Natural killer cell (primary cell): ENCODE measurements around the gene CCDC97. TPM values are rescaled to one million over a fixed set of nuclear protein-coding genes. Genes with fewer than 3 reads are reported as not detected.

ENCODE experiments used
- ATAC-seq, 3 donors: fragments of 150-1000 bp in 2 of 3; fragments of 200-7000 bp in 1 of 3; cut with Tn5 transposase; 1 replicate in 1 of 3; 2 replicates in 2 of 3; pipeline ENCODE4 v1.10.0; 2021; ENCODE audit warnings: mild to moderate bottlenecking in 2 of 3, moderate library complexity in 2 of 3
- DNase-seq, 2 donors: peaks; one replicate each; pipeline versions ENCODE4 v3.0.0 to v3.0.0-alpha.2; 2013 to 2021; ENCODE audit warnings: mixed read lengths in 1 of 2
- H3K27ac ChIP-seq: one replicate; pipeline ENCODE4 v1.5.1; 2013; ENCODE audit warnings: mild to moderate bottlenecking, low read length
- H3K27me3 ChIP-seq: one replicate; pipeline ENCODE4 v1.6.1; 2013; ENCODE audit warnings: low read length; ENCODE audit not compliant: control insufficient read depth, insufficient read depth
- H3K36me3 ChIP-seq: one replicate; pipeline ENCODE4 v1.6.1; 2013; ENCODE audit warnings: low read length; ENCODE audit not compliant: control insufficient read depth, insufficient read depth
- H3K4me1 ChIP-seq: one replicate; pipeline ENCODE4 v1.6.1; 2013; ENCODE audit warnings: low read length; ENCODE audit not compliant: control insufficient read depth, insufficient read depth
- H3K4me3 ChIP-seq: one replicate; pipeline ENCODE4 v1.5.1; 2013; ENCODE audit warnings: low read length
- H3K9me3 ChIP-seq: one replicate; pipeline ENCODE4 v1.6.1; 2013; ENCODE audit warnings: low read length; ENCODE audit not compliant: control insufficient read depth, insufficient read depth
- H3K27ac Mint-ChIP-seq, 2 donors: one replicate each; pipeline ENCODE4 v1.8.0; 2022; ENCODE audit warnings: mild to moderate bottlenecking in 2 of 2, mixed read lengths in 2 of 2, moderate library complexity in 1 of 2
- H3K27me3 Mint-ChIP-seq, 2 donors: one replicate each; pipeline ENCODE4 v1.8.0; 2022; ENCODE audit warnings: low read depth in 2 of 2, mixed read lengths in 2 of 2
- H3K36me3 Mint-ChIP-seq: one replicate; pipeline ENCODE4 v1.8.0; 2022; ENCODE audit warnings: mixed read lengths
- H3K4me1 Mint-ChIP-seq, 2 donors: one replicate each; pipeline ENCODE4 v1.8.0; 2022; ENCODE audit warnings: mixed read lengths in 2 of 2
- H3K4me3 Mint-ChIP-seq: one replicate; pipeline ENCODE4 v1.8.0; 2022; ENCODE audit warnings: mild to moderate bottlenecking, moderate library complexity, mixed read lengths
- H3K9me3 Mint-ChIP-seq, 2 donors: one replicate each; pipeline ENCODE4 v1.8.0; 2022; ENCODE audit warnings: mixed read lengths in 2 of 2
- WGBS: methylation state at CpG from one replicate; pipeline ENCODE4 v1.1.7; 2013; ENCODE audit warnings: missing lambda C conversion rate; ENCODE audit not compliant: insufficient coverage; 5-methylcytosine and 5-hydroxymethylcytosine counted together
- intact Hi-C: fragments of 100-400 bp; cut with micrococcal nuclease; formaldehyde crosslinking; loops from one replicate; pipeline ENCODE4 v1.14.2; 2022
- total RNA-seq, 4 donors: library from RNA; stranded (reverse); fragments of 120-200 nt in 1 of 4; gene quantifications; one replicate each; pipeline versions ENCODE4 v1.2.3 to v1.2.4, GENCODE V29; 2013 to 2022
- TF ChIP-seq, protein P1 (sequence below): fragments of 200-600 bp; IDR thresholded peaks from one replicate; pipeline ENCODE4 v1.8.0; 2022; ENCODE audit warnings: antibody characterized with exemption

CCDC97 gene
- total RNA-seq, 3 donors from 2014 or later (not counting 1 experiment from before 2014, with no cell fraction given): 41.1 to 44.3 (median 44.0) TPM

GRCh38 chr19:41274802-41275201 is 35.2 kb upstream of the CCDC97 start:
- Mint-ChIP-seq H3K36me3 (peaks cover 35% of the 10 kb centered on the region), H3K4me1 (peaks cover 0 to 5% of the 10 kb centered on the region in 2 donors)
- 97% methylated on average over 4 of the region's 5 CpGs for WGBS

GRCh38 chr19:41276231-41276630 is 33.7 kb upstream of the CCDC97 start:
- intact Hi-C loops: no loop called here
- no peaks in the 10 kb centered on the region for H3K9me3 ChIP-seq
- H3K4me3 ChIP-seq: no peak overlapping the region
- H3K4me1 ChIP-seq: no peaks in the 10 kb centered on the region
- H3K27ac ChIP-seq: no peak overlapping the region
- DNase-seq: no peak
- H3K27ac Mint-ChIP-seq: peak overlapping the region in 1 of 2 donors; percentile 1
- no peaks in the 10 kb centered on the region for H3K27me3 ChIP-seq
- no peak for ATAC-seq
- H3K36me3 Mint-ChIP-seq: peaks cover 45% of the 10 kb centered on the region
- H3K27me3 Mint-ChIP-seq: no peaks in the 10 kb centered on the region
- 90% methylated on average over 3 of the region's 3 CpGs for WGBS
- H3K9me3 Mint-ChIP-seq: no peaks in the 10 kb centered on the region
- TF ChIP-seq, protein P1, sequence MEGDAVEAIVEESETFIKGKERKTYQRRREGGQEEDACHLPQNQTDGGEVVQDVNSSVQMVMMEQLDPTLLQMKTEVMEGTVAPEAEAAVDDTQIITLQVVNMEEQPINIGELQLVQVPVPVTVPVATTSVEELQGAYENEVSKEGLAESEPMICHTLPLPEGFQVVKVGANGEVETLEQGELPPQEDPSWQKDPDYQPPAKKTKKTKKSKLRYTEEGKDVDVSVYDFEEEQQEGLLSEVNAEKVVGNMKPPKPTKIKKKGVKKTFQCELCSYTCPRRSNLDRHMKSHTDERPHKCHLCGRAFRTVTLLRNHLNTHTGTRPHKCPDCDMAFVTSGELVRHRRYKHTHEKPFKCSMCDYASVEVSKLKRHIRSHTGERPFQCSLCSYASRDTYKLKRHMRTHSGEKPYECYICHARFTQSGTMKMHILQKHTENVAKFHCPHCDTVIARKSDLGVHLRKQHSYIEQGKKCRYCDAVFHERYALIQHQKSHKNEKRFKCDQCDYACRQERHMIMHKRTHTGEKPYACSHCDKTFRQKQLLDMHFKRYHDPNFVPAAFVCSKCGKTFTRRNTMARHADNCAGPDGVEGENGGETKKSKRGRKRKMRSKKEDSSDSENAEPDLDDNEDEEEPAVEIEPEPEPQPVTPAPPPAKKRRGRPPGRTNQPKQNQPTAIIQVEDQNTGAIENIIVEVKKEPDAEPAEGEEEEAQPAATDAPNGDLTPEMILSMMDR: no peak
- peaks cover 0 to 5% of the 10 kb centered on the region in 2 donors for H3K4me1 Mint-ChIP-seq
- peaks cover 94% of the 10 kb centered on the region for H3K36me3 ChIP-seq
- no peak overlapping the region for H3K4me3 Mint-ChIP-seq

More at GRCh38 chr19:41274802-41275201, 35.2 kb upstream of the CCDC97 start:
- intact Hi-C loops: no loop called here
- Mint-ChIP-seq H3K27me3 (no peaks in the 10 kb centered on the region), H3K27ac (peak overlapping the region; percentile 29 to 67), H3K9me3 (no peaks in the 10 kb centered on the region), H3K4me3 (no peak overlapping the region)
- Histone ChIP-seq H3K36me3 (peaks cover 91% of the 10 kb centered on the region), H3K27me3 (no peaks in the 10 kb centered on the region), H3K4me3 (no peak overlapping the region), H3K9me3 (no peaks in the 10 kb centered on the region), H3K4me1 (no peaks in the 10 kb centered on the region), H3K27ac (no peak overlapping the region)
- TF ChIP-seq, protein P1: no peak
- DNase-seq: no peak
- ATAC-seq: no peak

GRCh38 chr19:41278478-41278877 is 31.5 kb upstream of the CCDC97 start:
- Histone ChIP-seq H3K4me1 (no peaks in the 10 kb centered on the region), H3K27me3 (no peaks in the 10 kb centered on the region), H3K36me3 (peaks cover 87% of the 10 kb centered on the region), H3K27ac (no peak overlapping the region), H3K4me3 (no peak overlapping the region), H3K9me3 (no peaks in the 10 kb centered on the region)
- Mint-ChIP-seq H3K9me3 (no peaks in the 10 kb centered on the region), H3K4me1 (peaks cover 0 to 9% of the 10 kb centered on the region in 2 donors), H3K27ac (peak overlapping the region in 1 of 2 donors; percentile 53), H3K4me3 (no peak overlapping the region), H3K36me3 (peaks cover 42% of the 10 kb centered on the region), H3K27me3 (no peaks in the 10 kb centered on the region)
- DNase-seq: no peak
- WGBS: 100% methylated on average over 1 of the region's 2 CpGs
- intact Hi-C loops: no loop called here
- ATAC-seq: no peak
- TF ChIP-seq, protein P1: no peak
